SKM-1 (cell line): Measurements from ENCODE around the gene SERPINA3.
"Not testable (repeated sequence)": the region's sequence is repeated elsewhere in the genome, so short reads cannot be mapped to it uniquely, and the experiment has no call there.

ENCODE experiments used
- DNase-seq: peaks from one replicate; lab custom pipeline; 2025; ENCODE audit not compliant: unreplicated experiment; lab: John Stamatoyannopoulos, UW

The SERPINA3 gene

DNA sequence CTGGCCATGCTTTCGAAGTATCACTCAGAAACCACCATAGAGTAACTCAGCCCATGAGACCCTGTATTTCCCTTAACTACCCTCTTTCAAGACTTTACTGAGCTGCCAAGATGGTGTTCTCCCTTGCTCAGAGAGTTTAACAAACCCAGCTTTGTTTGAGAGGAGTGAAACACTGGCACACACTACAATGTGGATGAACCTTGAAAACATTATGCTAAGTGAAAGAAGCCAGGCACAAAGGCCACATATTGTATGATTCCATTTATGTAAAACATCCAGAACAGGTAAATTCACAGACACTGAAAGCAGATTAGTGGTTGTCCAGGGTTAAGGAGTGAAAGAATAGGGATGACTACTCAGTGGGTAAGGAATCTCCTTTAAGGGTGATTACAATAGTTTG is 18.9 kb downstream of the SERPINA3 start:
- no peak for DNase-seq

DNA sequence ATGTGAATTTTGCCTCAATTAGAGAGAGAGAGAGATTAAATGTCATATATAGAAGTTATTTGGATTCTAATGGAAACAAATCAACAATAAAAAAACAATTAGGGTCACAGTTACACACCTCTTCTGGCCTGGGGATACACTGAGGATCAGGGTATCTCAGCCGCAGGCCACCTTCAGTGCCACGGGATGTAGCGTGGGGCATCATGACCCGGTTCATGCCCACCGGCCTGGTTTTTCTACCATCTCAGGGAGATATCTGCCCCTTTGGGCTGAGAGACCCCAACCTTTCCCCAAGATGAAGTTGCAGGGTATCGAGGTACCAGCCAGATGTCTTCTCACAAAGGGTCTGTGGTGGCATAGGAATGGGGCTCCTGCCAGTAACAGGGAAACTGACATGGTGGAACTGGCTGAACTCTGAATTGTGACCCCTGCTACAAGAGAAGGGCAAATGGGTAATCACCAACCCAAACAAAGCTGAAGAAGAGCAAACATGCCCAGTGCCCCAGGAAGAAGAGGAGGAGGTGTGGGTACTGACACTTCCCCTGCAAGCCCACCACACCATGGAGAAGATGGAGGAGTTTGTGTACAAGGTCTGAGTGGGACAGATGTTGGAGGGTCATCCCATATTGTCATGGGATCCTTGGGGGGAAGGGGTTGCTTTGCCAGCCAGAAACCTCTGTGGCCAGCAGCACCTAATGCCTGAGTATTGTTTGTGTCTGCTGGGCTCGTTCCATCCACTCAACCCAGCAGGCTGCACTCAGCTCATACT is 19.5 kb downstream of the SERPINA3 start:
- no peak for DNase-seq

- DNase-seq: no peak
Observed at GRCh38 chr14:94632305-94632590, 20.1 kb downstream of the SERPINA3 start.

DNA sequence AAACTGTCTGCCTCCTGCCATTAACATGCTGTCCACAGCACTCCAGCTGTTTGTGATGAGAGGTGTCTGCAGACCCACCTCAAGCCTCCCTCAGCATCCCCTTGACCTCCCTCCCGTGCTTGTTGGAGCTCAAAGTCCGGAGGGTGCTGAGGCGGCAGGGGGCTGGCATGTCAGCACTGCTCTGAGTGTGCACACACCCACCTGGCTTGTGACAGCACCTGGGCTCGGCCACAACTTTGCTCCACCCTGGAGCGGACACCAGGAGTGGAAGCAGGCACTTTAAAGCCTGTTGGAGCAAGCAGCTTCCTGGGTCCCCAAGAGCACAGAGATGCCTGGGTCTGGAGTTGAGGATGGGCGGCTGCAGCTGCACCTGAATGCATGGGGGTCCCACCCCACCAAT is 20.9 kb downstream of the SERPINA3 start:
- no peak for DNase-seq

DNA sequence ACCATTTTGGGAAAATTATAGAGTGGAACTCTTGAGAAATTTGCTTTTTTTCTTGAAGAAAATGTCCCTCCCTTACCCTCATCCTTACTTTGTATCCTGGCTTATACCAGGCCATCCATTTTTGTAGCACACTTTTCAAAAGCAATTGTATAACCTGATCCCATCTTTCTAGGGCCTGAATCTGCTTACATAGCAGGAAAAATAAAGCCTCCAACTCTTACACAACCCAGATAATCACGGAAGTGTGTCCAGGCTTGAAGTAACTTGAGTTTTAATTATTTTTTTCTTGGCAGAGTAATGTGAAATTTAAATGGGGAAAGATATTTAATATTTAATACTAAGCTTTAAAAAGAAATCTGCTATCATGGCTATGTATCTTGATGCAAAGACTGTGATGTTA is 23.0 kb downstream of the SERPINA3 start:
- DNase-seq: no peak

- DNase-seq: no peak
Observed at GRCh38 chr14:94636744-94637412, 24.7 kb downstream of the SERPINA3 start.

DNA sequence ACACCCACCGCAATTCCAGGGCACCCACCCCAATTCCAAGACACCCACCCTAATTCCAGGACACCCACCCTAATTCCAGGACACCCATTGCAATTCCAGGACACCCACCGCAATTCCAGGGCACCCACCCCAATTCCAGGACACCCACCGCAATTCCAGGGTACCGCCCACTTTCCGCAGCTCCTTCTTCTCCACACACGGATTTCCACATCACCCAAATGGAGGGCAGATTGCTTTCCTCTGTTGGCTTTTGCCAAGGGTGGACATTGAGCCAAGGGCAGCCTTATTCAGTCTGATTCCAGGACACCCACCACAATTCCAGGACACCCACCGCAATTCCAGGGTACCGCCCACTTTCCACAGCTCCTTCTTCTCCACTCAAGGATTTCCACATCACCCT is 25.6 kb downstream of the SERPINA3 start:
- not testable (repeated sequence) for DNase-seq

- no peak for DNase-seq
Observed at GRCh38 chr14:94638339-94638738, 26.1 kb downstream of the SERPINA3 start.

- DNase-seq: no peak
Observed at GRCh38 chr14:94638961-94639817, 27.0 kb downstream of the SERPINA3 start.

DNA sequence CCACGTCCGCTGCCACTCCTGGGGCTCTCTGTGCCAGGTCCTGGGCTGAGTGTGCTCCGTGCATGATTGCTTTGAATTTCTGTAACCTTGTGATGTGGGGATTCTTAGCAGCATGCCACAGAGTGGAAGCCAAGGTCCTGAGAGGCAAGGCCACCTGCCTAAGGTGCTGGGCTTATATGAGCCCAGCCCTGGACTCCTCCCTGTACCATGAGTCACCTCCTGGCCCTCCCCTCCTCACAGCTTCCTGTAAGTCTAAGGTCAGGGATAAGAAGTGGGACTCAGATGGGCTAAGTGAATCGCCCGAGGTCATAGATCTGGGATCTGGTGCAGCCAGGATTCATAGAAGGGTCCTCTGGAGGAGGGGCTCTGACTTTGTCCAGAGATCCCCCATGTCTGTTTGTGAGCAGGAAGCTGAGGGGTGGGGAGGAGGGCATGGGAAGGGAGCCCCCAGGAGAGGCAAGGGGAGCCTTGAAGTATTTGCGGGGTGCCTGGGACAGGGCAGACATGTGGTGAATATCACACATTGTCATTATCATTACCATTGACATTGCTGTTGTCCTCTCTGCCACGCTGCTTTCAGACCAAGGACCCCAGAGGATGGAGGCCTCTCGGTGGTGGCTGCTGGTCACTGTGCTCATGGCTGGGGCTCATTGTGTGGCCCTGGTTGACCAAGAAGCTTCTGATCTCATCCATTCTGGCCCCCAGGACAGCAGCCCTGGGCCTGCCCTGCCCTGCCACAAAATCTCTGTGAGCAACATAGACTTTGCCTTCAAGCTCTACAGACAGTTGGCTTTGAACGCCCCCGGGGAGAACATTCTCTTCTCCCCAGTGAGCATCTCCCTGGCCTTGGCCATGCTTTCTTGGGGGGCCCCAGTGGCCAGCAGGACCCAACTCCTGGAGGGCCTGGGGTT is 28.8 kb downstream of the SERPINA3 start:
- no peak for DNase-seq

DNA sequence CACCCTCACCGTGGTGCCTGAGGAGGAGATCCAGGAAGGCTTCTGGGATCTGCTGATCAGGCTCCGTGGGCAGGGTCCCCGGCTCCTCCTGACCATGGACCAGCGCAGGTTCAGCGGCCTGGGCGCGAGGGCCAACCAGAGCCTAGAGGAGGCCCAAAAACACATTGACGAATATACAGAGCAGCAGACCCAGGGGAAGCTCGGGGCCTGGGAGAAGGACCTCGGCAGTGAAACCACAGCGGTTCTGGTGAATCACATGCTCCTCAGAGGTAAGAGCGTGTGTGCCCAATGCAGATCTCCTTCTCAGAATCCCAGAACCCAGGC is 29.4 kb downstream of the SERPINA3 start:
- DNase-seq: no peak

GRCh38 chr14:94643316-94644101 is 31.3 kb downstream of the SERPINA3 start:
- DNase-seq: no peak

GRCh38 chr14:94644102-94644535 is 31.9 kb downstream of the SERPINA3 start:
- DNase-seq: no peak

DNA sequence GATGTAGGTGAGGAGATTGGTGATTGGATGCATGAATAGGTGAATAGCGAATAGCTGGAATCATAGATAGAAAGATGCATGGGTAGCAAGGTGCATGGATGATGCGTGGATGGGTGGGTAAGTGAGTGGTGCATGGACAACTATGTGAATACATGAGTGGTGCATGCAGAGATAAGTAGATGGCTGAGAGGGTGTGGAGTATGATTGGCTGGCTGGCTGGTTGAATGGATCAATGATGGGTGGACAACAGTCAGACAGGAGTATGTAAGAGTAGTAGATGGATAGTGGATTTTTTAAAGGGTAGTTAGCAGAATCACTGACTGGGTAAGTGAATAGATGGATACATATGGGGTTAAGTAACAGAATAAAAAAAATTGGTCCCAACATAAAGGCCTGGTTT is 33.9 kb downstream of the SERPINA3 start:
- DNase-seq: no peak

DNA sequence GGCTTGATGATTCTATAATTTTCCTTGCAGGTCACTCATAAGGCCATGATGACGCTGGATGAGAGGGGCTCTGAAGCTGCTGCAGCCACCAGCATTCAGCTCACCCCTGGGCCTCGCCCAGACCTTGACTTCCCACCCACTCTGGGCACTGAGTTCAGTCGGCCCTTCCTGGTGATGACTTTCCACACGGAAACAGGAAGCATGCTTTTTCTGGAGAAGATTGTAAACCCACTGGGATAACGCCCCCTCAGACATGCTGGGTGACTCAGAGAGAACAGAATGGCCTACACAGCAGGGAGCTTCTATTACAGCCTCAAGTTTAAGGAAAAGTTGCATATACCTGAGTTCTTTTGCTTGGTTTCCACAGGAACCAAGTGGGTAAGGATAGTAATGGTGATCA is 34.3 kb downstream of the SERPINA3 start:
- DNase-seq: no peak

DNA sequence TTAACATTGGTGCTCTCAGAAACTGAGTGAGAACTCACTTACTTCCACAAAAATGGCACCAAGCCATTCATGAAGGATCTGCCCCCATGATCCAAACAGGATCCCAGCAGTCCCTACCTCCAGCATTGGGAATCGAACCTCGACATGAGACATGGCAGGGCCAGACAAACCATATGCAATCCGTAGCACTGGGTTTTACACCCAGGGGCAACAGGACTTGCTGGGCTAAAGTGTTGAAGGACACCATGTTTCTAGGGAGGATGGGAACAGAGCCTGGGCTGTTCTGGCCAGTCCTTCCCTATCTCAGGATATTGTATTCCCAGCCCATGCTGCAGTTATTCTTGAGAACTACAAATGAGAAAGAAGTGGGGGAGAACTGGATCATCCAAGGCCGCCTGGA is 36.6 kb downstream of the SERPINA3 start:
- no peak for DNase-seq

GRCh38 chr14:94649543-94650443 is 37.6 kb downstream of the SERPINA3 start:
- DNase-seq: no peak

DNA sequence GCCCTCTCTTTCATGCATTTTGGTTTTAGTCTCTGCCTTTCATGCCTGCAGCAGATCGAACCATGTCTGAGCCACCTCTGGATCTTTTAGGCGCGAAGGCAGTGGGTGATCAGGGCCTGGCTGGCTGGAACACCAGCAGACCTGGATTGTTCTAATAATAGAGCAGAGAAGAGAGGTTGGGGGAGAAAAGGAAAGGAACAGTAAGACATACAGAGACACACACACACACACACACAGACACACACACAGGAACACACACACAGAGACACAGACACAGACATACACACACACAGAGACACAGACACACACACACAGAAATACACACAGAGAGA is 38.2 kb downstream of the SERPINA3 start:
- DNase-seq: no peak
